ENCODE measurements around the gene QPRT.
A peak's percentile ranks its signal among the peaks of the same experiment; 100 is the strongest.
"Not testable (repeated sequence)": the region's sequence is repeated elsewhere in the genome, so short reads cannot be mapped to it uniquely, and the experiment has no call there.

Gene QPRT

GRCh38 chr16:29720703-29721102 lies 41.7 kb downstream of the QPRT start:
- DNase-seq (ENCODE audit: low spot score), result no peak

GRCh38 chr16:29721167-29721879 lies 42.3 kb downstream of the QPRT start:
- peak; percentile 71 for DNase-seq (ENCODE audit: low spot score)

GRCh38 chr16:29726845-29727377 lies 47.9 kb downstream of the QPRT start:
- DNase-seq (ENCODE audit: low spot score), result no peak

GRCh38 chr16:29727452-29727851 lies 48.5 kb downstream of the QPRT start:
- no peak for DNase-seq (ENCODE audit: low spot score)

GRCh38 chr16:29729116-29729521 lies 50.1 kb downstream of the QPRT start:
- no peak for DNase-seq (ENCODE audit: low spot score)

GRCh38 chr16:29730649-29731048 lies 51.7 kb downstream of the QPRT start:
- DNase-seq (ENCODE audit: low spot score), result no peak

GRCh38 chr16:29731768-29732601 lies 53.0 kb downstream of the QPRT start:
- DNase-seq (ENCODE audit: low spot score), result not testable (repeated sequence)

- no peak for DNase-seq (ENCODE audit: low spot score)
Measured at GRCh38 chr16:29734786-29735185, 55.8 kb downstream of the QPRT start.

GRCh38 chr16:29736112-29736511 lies 57.1 kb downstream of the QPRT start:
- DNase-seq (ENCODE audit: low spot score), result no peak

GRCh38 chr16:29736764-29737163 lies 57.8 kb downstream of the QPRT start:
- no peak for DNase-seq (ENCODE audit: low spot score)

- DNase-seq (ENCODE audit: low spot score), result no peak
Measured at GRCh38 chr16:29737713-29738112, 58.7 kb downstream of the QPRT start.

- no peak for DNase-seq (ENCODE audit: low spot score)
Measured at GRCh38 chr16:29738514-29738913, 59.5 kb downstream of the QPRT start.

- DNase-seq (ENCODE audit: low spot score), result not testable (repeated sequence)
Measured at GRCh38 chr16:29739927-29740629, 61.1 kb downstream of the QPRT start.

- not testable (repeated sequence) for DNase-seq (ENCODE audit: low spot score)
Measured at GRCh38 chr16:29740630-29741015, 61.6 kb downstream of the QPRT start.

- DNase-seq (ENCODE audit: low spot score), result no peak
Measured at GRCh38 chr16:29742683-29743275, 63.8 kb downstream of the QPRT start.

- no peak for DNase-seq (ENCODE audit: low spot score)
Measured at GRCh38 chr16:29743475-29743826, 64.5 kb downstream of the QPRT start.

GRCh38 chr16:29743827-29744531 lies 65.0 kb downstream of the QPRT start:
- no peak for DNase-seq (ENCODE audit: low spot score)

- no peak for DNase-seq (ENCODE audit: low spot score)
Measured at GRCh38 chr16:29744541-29745101, 65.6 kb downstream of the QPRT start.

GRCh38 chr16:29745121-29745852 lies 66.3 kb downstream of the QPRT start:
- peak; percentile 19 for DNase-seq (ENCODE audit: low spot score)

- DNase-seq (ENCODE audit: low spot score), result peak; percentile 41
Measured at GRCh38 chr16:29745853-29746345, 66.9 kb downstream of the QPRT start, which contains the start of gene C16orf54. C16orf54 (minus strand) TSS chr16:29745990; CDS start chr16:29744951, 1,039 bp downstream.

Measured in globus pallidus (tissue), 1 donor.